Measurements from ENCODE around the gene MARS1.
A peak's percentile ranks its signal among the peaks of the same experiment; 100 is the strongest.
"Not testable (repeated sequence)": the region's sequence is repeated elsewhere in the genome, so short reads cannot be mapped to it uniquely, and the experiment has no call there.

MARS1 gene

GRCh38 chr12:57473886-57474285, 14.0 kb upstream of the MARS1 start:
- DNase-seq = no peak

GRCh38 chr12:57474430-57474829, 13.4 kb upstream of the MARS1 start:
- DNase-seq = no peak

- no peak for DNase-seq
Observed at GRCh38 chr12:57474862-57475261, 13.0 kb upstream of the MARS1 start.

- DNase-seq = no peak
Observed at GRCh38 chr12:57475271-57476161, 12.4 kb upstream of the MARS1 start.

GRCh38 chr12:57476162-57476992, 11.5 kb upstream of the MARS1 start:
- peak; percentile 86 for DNase-seq

GRCh38 chr12:57476993-57477709, 10.7 kb upstream of the MARS1 start:
- no peak for DNase-seq

GRCh38 chr12:57477710-57478681, 9.9 kb upstream of the MARS1 start:
- DNase-seq = peak; percentile 55

- no peak for DNase-seq
Observed at GRCh38 chr12:57479043-57479375, 8.9 kb upstream of the MARS1 start.

- DNase-seq = peak; percentile 57
Observed at GRCh38 chr12:57479376-57480115, 8.3 kb upstream of the MARS1 start, which contains the start of gene ARHGAP9. Gene ARHGAP9, minus strand, starts transcription at chr12:57479866. Its CDS starts 460 bp downstream, at chr12:57479406.

- DNase-seq = no peak
Observed at GRCh38 chr12:57481671-57482070, 6.2 kb upstream of the MARS1 start.

GRCh38 chr12:57483466-57483865, 4.4 kb upstream of the MARS1 start:
- no peak for DNase-seq

GRCh38 chr12:57485695-57486094, 2.2 kb upstream of the MARS1 start:
- no peak for DNase-seq

GRCh38 chr12:57487055-57487596, 742 bp upstream of the MARS1 start:
- no peak for DNase-seq

GRCh38 chr12:57488402-57489156, 711 bp downstream of the MARS1 start:
- no peak for DNase-seq

GRCh38 chr12:57489157-57489641, 1.3 kb downstream of the MARS1 start:
- no peak for DNase-seq

GRCh38 chr12:57490126-57490525, 2.3 kb downstream of the MARS1 start:
- no peak for DNase-seq

- DNase-seq = no peak
Observed at GRCh38 chr12:57491393-57492280, 3.8 kb downstream of the MARS1 start.

GRCh38 chr12:57495051-57495701, 7.3 kb downstream of the MARS1 start:
- not testable (repeated sequence) for DNase-seq
